GM23338 (cell line): ENCODE results near the gene AKAP13.

ENCODE experiments used
- CREB1 ChIP-seq: fragments of 250-450 bp; sonication (Bioruptor Pico); IDR thresholded peaks from 2 replicates; pipeline ENCODE4 v1.5.0; 2020; ENCODE audit warnings: low read depth, mild to moderate bottlenecking, moderate library complexity
- CTCF ChIP-seq, 2 experiments: fragments of 200-600 bp in 1 of 2; sonication (generic) in 1 of 2; conservative IDR thresholded peaks; 2 replicates each; pipeline versions ENCODE4 v1.5.1 to v1.6.1; 2016 to 2017; ENCODE audit warnings: antibody characterized with exemption in 2 of 2, low read depth in 2 of 2, mild to moderate bottlenecking in 2 of 2, moderate library complexity in 1 of 2
- ETS1 ChIP-seq: IDR thresholded peaks from 2 replicates; pipeline ENCODE4 v1.6.1; 2016; ENCODE audit warnings: antibody characterized with exemption
- EZH2 ChIP-seq: fragments of 200-600 bp; sonication (generic); IDR thresholded peaks from one replicate; pipeline ENCODE4 v1.8.0; 2017; ENCODE audit warnings: antibody characterized with exemption, mild to moderate bottlenecking, low read depth; ENCODE audit not compliant: unreplicated experiment
- EZH2phosphoT487 ChIP-seq: fragments of 200-600 bp; sonication (generic); IDR thresholded peaks from one replicate; pipeline ENCODE4 v1.8.1; 2018; ENCODE audit warnings: antibody characterized with exemption; ENCODE audit not compliant: unreplicated experiment
- JUNB ChIP-seq: IDR thresholded peaks from one replicate; pipeline ENCODE4 v1.6.1; 2016; ENCODE audit warnings: antibody characterized with exemption; ENCODE audit not compliant: unreplicated experiment
- NANOG ChIP-seq: IDR thresholded peaks from 2 replicates; pipeline ENCODE4 v1.6.1; 2016; ENCODE audit warnings: antibody characterized with exemption, borderline replicate concordance
- POLR2AphosphoS5 ChIP-seq: IDR thresholded peaks from 2 replicates; pipeline ENCODE4 v1.6.1; 2016; ENCODE audit warnings: antibody characterized with exemption, low read depth
- REST ChIP-seq: IDR thresholded peaks from one replicate; pipeline ENCODE4 v1.6.1; 2018; ENCODE audit warnings: antibody characterized with exemption; ENCODE audit not compliant: unreplicated experiment
- STAT1 ChIP-seq: IDR thresholded peaks from one replicate; pipeline ENCODE4 v1.6.1; 2016; ENCODE audit warnings: antibody characterized with exemption; ENCODE audit not compliant: unreplicated experiment
- ZNF331 ChIP-seq: fragments of 250-450 bp; sonication (Bioruptor Pico); IDR thresholded peaks from 2 replicates; pipeline ENCODE4 v1.5.0; 2020; ENCODE audit warnings: low read depth, mild to moderate bottlenecking, moderate library complexity
- ZNF462 ChIP-seq: fragments of 250-450 bp; sonication (Bioruptor Pico); IDR thresholded peaks from 2 replicates; pipeline ENCODE4 v1.5.0; 2020; ENCODE audit warnings: mild to moderate bottlenecking, moderate library complexity

- TF ChIP-seq CTCF (conservative IDR thresholded peaks at IDR 0.05; ENCODE audit: low read depth in 2 of 2) (no peak), EZH2 (no peak), POLR2AphosphoS5 (no peak), ZNF331 (CRISPR knock-in tag) (no peak), CREB1 (CRISPR knock-in tag) (no peak), EZH2phosphoT487 (no peak), ZNF462 (no peak), JUNB (no peak), REST (no peak), ETS1 (no peak), NANOG (no peak), STAT1 (no peak)
These were observed 266.2 kb downstream of the AKAP13 start for GRCh38 chr15:85646538-85647091.
